ENCODE data around the gene ZBTB44.
"Not testable (repeated sequence)": the region's sequence is repeated elsewhere in the genome, so short reads cannot be mapped to it uniquely, and the experiment has no call there.

The ZBTB44 gene

GRCh38 chr11:130249929-130250328 lies 64.8 kb downstream of the ZBTB44 start:
- DNase-seq (ENCODE audit: low read depth) = not testable (repeated sequence)

- no peak for DNase-seq (ENCODE audit: low read depth)
These were observed 65.3 kb downstream of the ZBTB44 start for GRCh38 chr11:130249371-130249770.

- DNase-seq (ENCODE audit: low read depth) = no peak
These were observed 67.4 kb downstream of the ZBTB44 start for GRCh38 chr11:130247319-130247718.

- DNase-seq (ENCODE audit: low read depth) = no peak
These were observed 68.0 kb downstream of the ZBTB44 start for GRCh38 chr11:130246738-130247137.

DNA sequence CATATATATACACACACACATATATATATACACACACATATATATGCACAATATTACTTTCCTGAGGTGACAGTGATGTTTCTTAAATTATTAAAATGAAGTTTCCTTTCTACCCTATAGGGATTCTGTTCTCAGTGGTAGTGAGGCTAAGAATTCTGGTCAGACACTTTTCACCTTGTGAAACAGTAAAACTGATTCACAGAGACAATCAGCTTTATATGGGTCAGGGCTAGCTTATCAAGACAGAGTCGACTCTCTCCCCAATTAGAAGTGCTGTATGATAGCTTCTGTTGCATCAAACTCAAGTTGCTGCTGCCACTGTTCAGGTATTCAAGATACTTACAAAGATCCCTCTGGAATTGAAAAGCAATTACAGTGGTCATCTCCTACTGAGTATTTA lies 68.4 kb downstream of the ZBTB44 start:
- no peak for DNase-seq (ENCODE audit: low read depth)

GRCh38 chr11:130245375-130245774 lies 69.3 kb downstream of the ZBTB44 start:
- not testable (repeated sequence) for DNase-seq (ENCODE audit: low read depth)

DNA sequence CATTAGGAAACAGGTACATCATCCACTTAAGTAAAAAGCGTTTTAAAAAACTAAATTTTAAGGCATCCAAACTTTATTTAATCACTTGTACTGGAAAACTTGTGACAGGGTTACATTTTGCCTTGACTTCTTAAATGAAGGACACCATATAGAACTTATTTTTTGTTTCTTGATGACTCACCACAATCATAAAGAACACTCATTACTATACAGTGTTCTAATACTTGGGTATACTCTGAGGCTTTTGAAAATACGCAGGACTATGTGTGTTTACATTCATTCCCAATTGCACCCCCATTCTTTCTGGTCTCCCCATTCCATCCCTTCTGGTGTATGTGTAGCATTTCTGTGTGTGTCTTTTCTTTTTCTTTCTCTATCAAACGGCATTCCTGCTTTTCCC lies 69.9 kb downstream of the ZBTB44 start:
- DNase-seq (ENCODE audit: low read depth) = no peak

GRCh38 chr11:130243816-130244215 lies 70.9 kb downstream of the ZBTB44 start:
- DNase-seq (ENCODE audit: low read depth) = no peak

- no peak for DNase-seq (ENCODE audit: low read depth)
These were observed 73.0 kb downstream of the ZBTB44 start for GRCh38 chr11:130241713-130242112.

GRCh38 chr11:130237282-130238006 lies 77.3 kb downstream of the ZBTB44 start:
- no peak for DNase-seq (ENCODE audit: low read depth)

DNA sequence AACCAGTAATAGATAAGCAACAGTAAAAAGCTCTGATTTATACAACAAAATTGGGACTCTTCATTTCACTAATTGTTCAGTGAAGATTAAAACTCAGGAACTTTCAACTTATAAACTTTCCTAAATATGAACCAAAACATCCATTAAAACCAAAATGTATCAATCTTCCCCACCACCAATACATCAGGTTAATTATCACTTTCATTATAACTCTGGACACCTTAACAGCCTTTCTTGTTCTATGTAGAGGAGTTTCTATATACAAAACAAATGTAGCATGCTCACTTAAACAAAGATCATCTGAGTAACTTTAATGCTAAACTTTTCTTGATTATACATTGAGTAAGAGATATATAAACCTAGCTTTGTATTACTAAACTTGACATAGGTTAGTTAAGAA lies 80.4 kb downstream of the ZBTB44 start:
- DNase-seq (ENCODE audit: low read depth) = no peak

DNA sequence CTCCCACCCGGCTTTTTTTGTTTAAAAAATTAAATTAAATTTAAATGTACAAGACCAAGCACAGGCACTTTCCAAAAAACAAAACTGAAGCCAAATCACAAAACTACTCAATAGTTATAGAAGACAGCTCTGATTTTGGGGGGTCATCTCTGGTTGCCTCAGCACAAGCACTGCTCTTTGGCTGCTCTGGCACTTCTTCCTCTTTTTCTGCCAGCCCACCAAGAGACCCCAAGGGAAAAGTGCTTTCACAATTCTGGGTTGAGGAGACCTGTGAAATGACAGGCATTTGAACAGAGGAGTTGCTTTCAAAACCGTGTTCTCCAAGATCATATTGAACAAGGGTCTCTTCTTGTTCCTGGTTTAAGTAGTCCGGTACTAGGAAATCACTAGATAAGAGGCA lies 80.8 kb downstream of the ZBTB44 start:
- DNase-seq (ENCODE audit: low read depth) = not testable (repeated sequence)

DNA sequence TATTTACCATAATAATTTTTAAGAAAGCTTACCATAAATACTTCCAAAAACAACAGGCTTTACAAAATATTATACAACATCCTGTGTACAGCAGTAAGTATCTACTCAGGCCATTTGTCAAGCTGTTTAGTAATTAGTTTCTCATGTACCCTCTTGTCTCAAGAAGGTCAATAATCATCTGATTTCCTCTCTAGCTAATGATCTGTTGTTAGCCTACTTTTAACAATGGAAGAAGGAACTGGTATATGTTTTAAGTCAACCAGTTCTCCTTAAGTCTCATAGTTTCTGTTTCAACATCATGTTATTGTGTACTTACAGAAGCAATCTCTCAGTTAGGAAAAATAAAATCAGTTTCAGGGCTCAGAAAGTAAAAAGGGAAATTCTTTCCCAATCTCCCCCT lies 81.2 kb downstream of the ZBTB44 start:
- DNase-seq (ENCODE audit: low read depth) = not testable (repeated sequence)

DNA sequence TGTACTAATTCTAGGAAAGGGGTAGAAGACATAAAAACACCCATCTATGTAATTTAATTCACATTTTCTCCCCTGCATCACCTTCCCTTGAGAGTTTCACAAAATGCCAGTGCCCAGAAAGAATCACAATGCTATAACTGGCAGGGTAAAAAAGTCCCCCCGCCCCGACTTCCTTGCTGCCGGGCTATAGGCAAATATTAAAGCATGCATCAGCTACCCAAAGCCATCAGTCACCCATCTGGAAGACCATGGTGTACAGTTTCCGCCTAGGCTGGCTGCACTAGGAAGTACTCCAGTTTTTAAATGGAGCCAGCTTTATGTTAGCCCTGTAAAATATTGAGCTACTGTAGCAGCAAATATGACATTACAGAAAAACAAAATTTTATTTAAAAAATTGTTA lies 87.3 kb downstream of the ZBTB44 start:
- DNase-seq (ENCODE audit: low read depth) = no peak

GRCh38 chr11:130223291-130223971 lies 91.3 kb downstream of the ZBTB44 start:
- no peak for DNase-seq (ENCODE audit: low read depth)

- no peak for DNase-seq (ENCODE audit: low read depth)
These were observed 94.2 kb downstream of the ZBTB44 start for GRCh38 chr11:130220311-130221035.

DNA sequence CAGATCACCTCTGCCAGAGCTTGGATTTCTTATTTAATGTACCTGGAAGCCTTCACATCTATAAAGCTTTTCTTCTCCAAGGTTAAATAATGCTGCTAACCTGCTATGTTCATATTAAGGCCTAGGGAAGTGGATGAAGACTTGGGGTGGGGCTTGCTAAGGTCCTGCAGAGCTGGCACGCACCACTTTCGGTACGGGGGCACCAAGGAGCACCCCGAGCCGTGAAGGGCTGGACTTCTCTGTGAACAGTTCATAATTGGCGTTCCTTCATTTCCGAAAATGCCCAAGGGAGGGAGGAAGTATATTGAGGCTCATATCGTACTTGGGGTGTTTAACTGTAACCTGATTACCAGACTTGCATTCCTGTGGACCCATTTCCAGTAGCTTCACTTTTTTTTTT lies 95.6 kb downstream of the ZBTB44 start:
- no peak for DNase-seq (ENCODE audit: low read depth)

GRCh38 chr11:130218501-130219070 lies 96.1 kb downstream of the ZBTB44 start:
- DNase-seq (ENCODE audit: low read depth) = no peak

- DNase-seq (ENCODE audit: low read depth) = no peak
These were observed 97.3 kb downstream of the ZBTB44 start for GRCh38 chr11:130217133-130218031.

GRCh38 chr11:130216591-130217132 lies 98.1 kb downstream of the ZBTB44 start:
- DNase-seq (ENCODE audit: low read depth) = no peak

GRCh38 chr11:130216221-130216550 lies 98.5 kb downstream of the ZBTB44 start:
- no peak for DNase-seq (ENCODE audit: low read depth)
